Hepatic stellate cell (primary cell): Measurements from ENCODE around the gene OR52K1.
"Not testable (repeated sequence)": the region's sequence is repeated elsewhere in the genome, so short reads cannot be mapped to it uniquely, and the experiment has no call there.

Experiments used
- DNase-seq: peaks from one replicate; pipeline ENCODE4 v3.0.0; 2011; ENCODE audit warnings: low spot score

OR52K1 gene

DNA sequence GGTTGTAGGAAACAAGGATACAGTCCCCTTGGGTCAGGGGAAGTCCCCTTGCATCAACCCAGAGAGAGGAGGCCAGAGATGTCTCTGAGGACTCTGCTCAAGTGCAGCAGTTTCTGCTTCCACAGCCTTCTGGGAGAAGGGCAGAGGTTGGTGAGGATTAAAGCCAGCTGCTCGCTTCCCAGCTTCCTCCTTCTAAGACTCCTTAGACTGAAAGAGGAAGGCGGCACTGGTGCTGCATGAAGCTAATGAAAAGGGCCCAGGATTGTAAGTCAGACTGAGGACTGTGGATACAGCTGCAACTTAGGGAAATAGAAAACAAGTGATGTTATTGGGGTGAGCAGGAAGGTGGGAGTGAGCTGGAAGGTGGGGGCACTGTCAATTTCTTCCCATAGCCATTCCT, at the start of gene OR52K1:
Gene OR52K1 (plus strand): TSS at position 202 of the 400 bp plus-strand sequence. CDS start 6,255 bp downstream, outside the sequence.
- DNase-seq, result no peak

DNA sequence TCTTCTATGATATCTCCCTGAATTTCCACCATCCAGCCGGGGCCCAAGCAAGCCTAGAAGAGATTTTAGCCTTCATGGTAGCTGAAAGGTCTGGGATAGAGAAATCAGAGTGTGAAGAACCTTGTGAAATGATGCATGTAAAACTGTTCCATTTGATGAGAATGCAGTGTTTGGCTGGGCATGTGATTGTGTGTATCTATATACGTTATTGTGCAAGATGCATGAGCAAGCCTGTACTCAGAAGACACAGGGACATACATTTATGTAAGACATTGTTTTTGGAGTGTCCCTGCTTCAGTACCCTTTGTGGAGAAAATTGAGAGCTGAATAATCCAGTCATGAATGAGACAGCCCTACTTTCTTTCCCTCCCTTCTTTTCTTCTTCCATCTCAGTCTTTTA, 48.6 kb upstream of the OR52K1 start:
- DNase-seq, result no peak

DNA sequence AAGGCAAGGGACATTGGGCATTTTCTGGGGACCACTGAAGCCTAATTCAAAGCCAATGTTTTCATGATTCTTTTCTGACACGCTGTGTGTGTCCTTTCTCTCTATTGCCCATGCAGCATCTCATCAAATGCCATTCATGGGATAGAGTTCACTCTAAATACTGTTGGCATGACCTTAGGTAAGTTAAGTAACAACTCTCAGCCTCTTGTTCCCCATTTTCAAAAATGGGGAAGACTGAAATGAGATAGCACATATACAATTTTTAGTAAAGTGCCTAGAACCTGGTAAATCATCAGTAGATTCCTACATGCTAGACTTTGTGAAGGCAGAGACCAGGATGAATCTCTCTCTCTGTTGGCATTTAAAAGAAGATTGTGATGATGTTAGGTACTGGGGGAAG, 46.0 kb upstream of the OR52K1 start:
- DNase-seq, result no peak

DNA sequence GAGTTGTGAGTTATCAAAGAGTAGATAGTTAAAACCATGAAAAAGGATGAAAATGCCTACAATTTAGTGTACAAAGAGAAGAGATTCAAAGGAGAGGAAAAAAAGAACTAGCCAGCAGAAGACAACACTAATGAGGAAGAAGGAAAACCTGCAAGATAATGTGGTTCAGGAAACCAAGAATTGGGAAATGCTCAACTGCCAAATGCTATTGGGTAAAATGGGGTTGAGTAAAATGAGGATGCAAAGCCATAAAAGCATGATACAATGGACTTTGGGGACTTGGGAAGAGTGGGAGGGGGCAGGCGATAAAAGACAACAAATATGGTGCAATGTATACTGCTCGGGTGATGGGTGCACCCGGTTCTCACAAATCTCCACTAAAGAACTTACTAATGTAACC, 40.9 kb upstream of the OR52K1 start:
- DNase-seq, result no peak

DNA sequence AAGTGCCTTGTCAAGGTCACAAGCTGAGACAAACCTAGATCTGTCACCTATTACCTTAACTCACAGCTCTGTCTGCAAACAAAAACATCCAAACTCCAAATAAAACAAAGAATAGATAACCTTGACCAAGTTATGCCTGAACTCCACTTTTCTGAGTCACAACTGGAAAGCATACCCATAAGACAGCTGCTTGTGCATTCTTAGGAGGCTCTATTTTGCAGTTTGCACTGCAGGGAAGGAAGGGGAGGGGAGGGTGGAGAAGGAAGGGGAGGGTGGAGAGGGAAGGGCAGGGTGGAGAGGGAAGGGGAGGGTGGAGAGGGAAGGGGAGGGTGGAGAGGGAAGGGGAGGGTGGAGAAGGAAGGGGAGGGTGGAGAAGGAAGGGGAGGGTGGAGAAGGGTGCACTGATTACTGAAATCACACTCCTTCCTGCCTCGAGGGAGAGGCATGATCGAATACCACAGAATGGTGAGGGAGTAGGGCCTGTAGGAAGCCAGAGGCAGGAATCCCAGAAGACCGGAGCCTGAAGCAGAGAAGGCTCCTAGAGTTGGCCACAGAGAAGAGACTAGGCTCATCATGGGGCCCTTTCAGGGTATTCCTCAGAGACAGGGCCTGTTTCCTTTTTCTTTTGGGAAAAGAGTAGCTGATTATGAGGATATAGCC, 39.1 kb upstream of the OR52K1 start:
- DNase-seq, result no peak

DNA sequence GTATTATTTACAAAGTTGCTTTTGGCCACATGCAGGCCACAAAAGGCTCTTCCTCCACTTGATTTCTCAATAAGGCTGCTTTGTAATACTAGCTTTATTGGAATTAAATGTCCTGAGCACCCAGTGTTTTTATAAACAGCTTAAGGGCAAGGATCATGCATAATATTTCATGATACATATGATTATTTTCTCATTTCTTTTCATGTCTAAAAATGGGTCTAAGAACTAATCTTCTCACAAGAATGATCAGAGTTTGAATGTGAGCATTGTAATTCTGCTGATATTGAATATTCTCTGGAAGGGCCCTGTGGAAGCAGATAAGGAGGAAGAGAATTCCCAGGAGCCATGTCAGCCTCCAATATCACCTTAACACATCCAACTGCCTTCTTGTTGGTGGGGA, 33.5 kb upstream of the OR52K1 start, which contains the start of gene OR52K2:
Gene OR52K2 (plus strand): TSS at position 301 of the 400 bp plus-strand sequence. CDS start 45 bp downstream, at position 346.
- DNase-seq, result no peak

DNA sequence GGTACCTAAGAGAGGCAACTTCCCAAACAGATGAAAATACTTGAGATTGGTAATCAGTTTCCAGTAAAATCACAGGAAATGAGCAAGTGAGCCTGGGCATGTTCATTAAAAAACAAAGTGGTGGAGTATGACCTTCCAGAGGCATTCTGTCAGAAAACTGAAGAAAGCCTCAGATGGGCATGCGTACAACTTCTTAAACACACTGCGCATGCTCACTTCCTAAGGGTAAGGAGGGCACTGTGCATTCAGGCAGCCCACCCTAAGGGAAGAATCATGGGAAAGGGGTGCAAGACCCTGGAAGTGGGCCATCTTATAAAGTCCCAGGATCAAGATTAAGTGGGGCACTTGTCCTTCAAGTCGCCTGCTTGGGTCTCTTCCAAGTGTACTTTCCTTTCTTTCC, 29.3 kb upstream of the OR52K1 start:
- DNase-seq, result no peak

DNA sequence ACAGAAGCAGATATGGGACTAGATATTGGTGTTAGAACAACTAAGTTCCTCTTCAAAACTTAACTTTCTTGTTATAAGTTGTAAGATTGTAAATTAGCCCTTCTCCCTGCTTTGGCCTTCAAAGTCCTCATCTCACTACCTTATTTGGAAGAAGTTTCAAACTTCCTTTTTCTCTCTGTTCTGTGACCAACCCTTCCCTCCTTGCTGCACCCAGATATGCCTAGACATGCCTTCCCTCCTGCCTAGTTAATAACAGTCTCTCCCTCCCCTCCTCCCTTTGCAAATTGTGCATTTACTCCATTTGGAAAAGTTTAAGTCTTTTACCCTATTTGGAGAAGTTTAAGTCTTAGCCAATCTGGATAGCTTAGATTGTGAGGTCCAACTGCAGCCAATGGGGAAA, 28.4 kb upstream of the OR52K1 start:
- DNase-seq, result no peak

DNA sequence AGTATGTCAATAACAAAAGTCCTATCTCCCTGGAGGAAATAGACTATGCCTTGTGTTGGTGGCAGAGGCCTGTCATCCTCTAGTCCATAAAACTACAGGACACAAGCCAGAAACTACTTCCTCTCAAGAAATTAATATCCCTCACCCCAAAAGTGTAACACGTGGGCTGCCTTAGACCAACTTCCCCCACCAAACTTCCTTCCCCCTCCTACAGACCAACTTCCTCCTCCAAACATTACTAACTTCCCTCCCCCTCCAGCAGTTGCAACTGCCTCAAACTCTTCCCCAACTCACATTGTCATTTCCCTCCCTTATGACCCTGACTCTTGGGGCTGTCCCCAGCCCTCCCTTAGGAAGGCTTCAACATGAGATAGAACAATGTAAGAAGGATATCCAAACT, 27.0 kb upstream of the OR52K1 start:
- no peak for DNase-seq

DNA sequence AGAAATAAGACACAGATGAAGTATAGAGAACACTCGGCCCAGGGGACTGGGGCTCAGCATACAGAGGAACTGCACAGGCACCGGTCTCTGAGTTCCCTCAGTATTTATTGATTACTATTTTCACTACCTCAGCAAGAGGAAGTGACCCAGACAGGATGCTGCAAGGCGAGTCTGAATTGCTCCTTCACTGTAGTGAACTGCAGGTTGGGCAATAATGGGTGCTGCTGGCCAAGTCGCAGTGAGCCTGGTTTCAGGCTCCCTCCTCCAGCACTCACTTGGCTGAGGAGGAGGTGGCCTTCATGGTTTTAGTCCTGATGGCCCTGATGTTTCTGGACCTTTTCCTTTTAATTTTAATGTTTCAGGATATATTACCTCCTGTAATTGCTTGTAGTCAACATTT, 22.9 kb upstream of the OR52K1 start:
- no peak for DNase-seq

DNA sequence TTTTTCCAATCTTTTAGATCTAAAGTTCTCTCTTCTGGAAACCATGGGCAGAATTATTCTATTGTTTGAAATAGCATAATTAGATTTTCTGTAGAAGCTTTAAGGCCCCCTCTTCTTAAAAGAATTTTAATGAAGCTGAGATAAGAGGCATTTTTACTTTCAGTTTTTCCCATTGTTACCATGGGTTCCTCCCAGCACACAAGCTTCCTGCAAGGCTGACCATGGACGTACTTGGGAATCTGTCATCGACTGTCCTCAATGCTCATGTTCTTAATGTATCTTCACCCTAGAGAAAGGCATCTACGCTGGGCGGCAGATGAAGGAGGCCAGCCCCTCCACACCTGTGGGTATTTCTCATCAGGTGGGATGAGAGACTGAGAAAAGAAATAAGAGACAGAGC, 22.3 kb upstream of the OR52K1 start:
- no peak for DNase-seq

DNA sequence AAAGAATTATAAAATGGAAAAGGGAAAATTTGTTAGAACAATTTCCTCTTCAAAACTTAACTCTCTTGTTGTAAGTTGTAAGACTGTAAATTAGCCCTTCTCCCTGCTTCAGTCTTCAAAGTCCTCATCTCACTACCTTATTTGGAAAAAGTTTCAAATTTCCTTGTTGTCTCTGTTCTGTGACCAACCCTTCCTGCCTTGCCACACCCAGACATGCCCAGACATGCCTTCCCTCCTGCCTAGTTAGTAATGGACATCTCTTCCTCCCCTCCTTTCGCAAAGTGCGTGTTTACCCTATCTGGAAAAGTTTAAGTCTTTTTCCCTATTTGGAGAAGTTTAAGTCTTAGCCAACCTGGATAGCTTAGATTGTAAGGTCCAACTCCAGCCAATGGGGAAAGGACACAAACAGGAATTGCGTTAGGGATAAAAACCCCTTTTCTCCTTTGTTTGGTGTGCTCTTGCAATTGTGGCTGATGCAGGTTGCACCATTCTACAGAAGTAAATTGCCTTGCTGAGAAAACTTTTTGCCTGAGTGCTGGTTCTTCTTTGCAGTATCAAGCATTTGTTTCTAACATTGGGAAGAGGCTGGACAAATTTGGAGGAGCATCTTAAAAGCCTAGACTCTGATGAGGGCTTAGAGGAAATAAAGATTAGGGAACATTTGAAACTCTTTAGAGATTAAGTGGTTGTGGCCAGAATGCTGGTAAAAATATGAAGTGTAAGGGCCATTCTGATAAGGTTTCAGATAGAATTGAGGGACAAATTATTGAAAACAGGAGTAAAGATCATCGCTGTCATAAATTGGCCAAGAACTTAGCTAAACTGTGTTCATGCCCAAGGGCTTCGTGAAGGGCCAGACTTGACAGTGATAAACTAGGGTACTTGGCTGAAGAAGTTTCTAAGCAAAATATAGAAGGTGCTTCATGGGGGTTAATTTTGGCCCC, 18.0 kb upstream of the OR52K1 start:
- no peak for DNase-seq

DNA sequence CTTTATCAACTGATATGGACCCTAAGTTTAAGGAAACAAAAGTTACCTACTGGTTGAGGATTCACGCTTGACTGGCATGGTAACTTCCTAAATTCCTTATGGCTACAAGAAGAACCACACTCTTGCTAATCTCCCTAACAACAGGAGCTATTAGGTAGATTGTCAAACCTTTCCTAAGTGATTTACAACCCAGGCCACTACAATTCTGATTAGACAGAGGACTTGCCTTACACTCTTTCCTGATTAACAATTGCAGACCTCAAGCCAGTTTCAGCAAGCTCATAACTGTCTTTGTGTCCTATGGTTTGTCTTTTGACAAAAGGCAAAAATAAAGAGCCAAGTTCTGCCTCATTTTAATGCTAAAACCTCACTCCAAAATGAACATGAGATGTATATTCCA, 17.0 kb upstream of the OR52K1 start:
- no peak for DNase-seq

DNA sequence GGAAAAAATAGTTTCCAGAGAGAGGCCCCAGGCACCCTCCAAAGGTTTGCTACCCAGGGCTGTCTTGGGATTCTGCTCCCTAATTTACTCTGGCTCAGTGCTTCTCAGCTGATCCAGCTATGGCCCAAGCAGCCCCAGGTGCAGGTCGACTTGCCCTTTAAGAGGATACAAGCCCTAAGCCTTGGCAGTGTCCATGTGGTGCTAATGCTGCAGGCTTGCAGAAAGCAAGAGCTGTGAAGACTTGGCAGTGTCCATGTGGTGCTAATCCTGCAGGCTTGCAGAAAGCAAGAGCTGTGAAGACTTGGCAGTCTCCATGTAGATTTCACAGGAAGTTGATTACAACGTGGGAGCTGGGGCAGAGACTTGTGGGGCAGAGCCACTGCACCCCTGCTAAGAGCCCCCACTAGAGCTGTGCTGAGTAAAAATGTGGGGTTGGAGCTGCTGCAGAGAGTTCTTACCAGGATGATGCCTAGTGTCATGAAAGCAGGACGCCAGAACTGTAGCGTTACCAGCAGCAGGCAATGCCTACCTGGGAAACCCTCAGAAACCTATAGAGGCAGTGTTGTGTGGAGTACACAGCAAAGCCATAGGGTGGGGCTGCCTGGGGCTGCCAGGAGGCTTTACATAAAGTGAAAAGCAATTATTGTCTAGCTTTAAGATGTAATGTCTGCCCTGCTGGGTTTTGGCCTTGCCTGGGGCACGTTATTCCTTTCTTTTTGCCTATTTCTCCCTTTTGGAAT, 16.1 kb upstream of the OR52K1 start:
- no peak for DNase-seq

DNA sequence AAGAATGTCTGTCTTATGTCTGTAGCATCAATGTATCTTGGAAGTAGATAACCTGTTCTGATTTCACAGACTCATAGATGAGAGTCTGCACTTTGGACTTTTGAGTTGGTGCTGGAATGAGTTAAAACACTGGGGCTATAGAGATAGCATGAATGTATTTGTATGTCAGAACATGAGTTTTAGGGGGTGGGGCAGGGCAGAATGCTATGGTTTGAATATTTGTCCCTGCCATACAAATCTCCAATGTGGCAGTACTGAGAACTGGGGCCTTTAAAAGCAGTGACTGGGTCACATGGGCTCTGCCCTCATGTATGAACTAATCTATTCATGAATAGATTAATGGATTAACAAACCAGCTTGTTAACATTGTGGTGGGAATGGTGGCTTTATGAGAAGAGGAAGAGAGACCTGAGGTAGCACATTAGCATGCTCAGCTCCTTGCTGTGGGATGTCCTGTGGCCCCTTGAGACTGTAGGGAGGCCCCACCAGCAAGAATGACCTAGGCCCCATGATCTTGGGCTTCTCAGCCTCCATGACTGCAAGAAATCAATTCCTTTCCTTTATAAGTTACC, 15.5 kb upstream of the OR52K1 start:
- no peak for DNase-seq

DNA sequence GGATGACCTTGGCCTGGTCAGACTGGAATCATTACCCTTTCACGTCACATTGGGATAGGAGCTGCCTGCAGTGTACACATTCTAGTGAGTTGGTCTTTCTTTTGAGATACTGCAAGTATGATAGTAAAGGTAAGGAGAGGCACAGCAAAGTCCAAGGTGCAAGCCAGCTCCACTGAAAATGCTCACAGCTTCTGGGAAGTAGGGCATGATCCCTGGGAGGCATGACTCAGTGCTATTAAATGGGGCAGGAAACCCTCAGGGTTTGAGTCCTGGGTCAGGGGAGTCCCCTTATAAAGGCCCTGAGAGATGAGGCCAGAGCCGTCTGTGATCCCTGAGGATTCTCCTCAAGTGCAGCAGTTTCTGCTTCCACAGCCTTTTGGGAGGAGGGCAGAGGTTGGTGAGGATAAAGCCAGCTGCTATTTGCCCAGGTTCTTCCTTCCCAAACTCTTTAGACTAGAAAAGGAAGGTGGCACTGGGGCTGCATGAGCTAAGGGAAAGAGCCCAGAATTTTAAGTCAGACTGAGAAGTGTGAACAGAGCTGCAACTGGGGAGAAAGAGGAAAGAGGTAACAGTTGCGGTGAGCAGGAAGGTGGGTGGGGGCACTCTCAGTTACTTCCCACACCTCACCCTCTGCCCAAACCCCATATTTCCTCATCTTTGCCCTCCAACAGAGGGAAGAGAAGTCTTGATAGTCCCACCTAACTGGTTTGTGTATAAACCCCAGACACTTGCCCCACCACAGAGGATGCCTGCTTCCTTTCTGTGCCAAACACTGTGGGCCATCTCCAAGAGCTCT, 14.4 kb upstream of the OR52K1 start:
- no peak for DNase-seq

DNA sequence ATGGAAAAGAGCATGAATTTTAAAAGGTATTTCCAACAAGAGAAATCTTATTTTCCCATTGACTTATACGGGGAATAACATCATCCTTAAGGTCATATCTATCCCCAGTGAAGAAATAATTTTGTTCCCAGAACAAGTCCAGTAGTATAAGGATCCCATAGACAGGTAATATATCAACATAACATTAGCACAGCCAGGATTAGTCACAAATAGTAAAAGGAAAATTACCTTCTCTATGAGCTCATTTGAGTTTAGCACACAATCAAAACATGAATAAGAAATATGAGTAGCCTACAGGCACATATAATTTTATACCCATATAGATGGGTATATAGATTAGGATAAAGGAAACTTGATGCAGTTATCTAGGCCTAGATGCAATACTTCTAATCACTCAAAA, 2.8 kb upstream of the OR52K1 start:
- no peak for DNase-seq

DNA sequence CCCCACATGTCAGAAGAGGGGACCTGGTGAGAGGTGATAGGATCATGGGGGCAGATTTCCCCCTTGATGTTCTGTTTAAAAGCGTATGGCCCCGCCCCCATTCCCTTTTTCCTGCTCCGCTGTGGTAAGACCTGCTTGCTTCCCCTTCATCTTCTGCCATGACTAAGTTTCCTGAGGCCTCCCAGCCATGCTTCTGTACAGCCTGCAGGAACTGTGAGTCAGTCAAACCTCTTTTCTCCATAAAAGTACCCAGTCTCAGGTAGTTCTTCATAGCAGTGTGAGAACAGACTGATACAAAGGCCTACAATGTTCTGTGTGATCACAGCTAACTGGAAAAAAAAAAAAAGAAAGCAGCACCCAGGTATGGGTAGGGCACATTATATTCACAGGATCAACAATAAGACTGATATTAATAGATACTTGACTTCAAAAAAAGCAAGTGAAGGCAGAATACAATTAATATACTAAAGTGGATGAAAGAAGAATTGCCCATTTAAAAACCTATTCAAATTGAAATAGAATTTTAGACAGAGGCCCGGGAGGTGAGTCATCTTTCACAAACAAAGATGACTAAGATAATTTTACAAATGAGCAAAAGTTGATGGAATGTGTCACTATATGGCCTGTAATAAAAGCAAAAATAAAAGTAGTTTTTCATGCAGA, 1.7 kb upstream of the OR52K1 start:
- DNase-seq, result no peak

DNA sequence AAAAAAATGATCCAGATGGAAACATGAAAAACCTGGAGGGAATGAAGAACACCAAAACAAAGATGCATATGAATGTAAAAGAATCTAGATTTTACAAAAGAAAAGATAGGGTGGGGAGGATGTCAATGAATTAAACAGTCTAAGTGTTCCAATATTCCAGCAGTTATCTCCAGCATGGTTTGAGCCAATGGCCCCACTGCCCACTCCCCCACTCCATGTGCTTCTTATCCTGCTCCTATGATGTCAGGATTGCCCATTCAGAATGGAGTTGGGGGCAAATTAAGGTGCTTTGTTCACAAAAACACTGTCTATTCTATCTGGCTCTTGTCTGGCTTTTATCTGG, 1.2 kb upstream of the OR52K1 start:
- DNase-seq, result no peak

DNA sequence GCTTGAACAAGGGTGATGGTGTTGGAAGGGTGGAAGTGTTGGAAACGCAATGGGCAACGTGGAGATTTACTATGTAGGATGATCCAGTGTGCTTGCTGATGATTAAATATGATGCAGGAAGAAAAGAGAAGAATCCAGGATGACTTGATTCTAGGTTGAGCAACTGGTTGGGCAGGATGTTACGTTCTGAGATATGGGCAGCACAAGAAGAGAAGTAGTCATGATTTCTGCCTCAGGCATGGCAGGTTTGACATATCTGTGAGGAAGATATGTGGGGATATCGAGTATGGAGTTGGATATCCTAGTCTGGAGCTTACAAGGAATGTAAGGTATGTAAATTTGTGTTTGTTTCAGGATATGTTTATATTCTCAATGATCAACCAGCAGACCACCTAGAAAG, 1.9 kb downstream of the OR52K1 start:
- DNase-seq, result no peak

DNA sequence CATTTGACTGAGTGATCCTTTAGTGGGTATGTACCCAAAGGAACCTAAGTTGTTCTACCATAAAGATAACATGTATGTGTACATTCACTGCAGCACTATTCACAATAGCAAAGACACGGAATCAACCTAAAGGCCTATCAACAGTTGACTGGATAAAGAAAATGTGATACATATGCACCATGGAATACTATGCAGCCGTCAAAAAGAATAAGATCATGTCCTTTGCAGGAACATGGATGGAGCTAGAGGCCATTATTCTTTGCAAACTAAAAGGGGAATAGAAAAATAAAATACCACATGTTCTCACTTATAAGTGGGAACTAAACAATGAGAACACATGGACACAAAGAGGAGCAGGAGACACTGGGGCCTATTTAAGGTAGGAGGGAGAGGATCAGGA, 9.0 kb downstream of the OR52K1 start:
- DNase-seq, result not testable (repeated sequence)
